ENCODE measurements around the gene PHF19.

Gene PHF19

GRCh38 chr9:120854596-120855327, 22.2 kb downstream of the PHF19 start:
- no peak for TF ChIP-seq GATA1 (IDR thresholded peaks at IDR 0.05; ENCODE audit: low read depth, low read length)
- TF ChIP-seq POLR2A (IDR thresholded peaks at IDR 0.05; ENCODE audit: low read length): no peak
- no peak for DNase-seq

GRCh38 chr9:120853198-120853597, 23.8 kb downstream of the PHF19 start:
- no peak for DNase-seq
- TF ChIP-seq POLR2A (IDR thresholded peaks at IDR 0.05; ENCODE audit: low read length): no peak
- no peak for TF ChIP-seq GATA1 (IDR thresholded peaks at IDR 0.05; ENCODE audit: low read depth, low read length)

- TF ChIP-seq POLR2A (IDR thresholded peaks at IDR 0.05; ENCODE audit: low read length) (no peak), GATA1 (IDR thresholded peaks at IDR 0.05; ENCODE audit: low read depth, low read length) (no peak)
- DNase-seq: no peak
These were observed 24.6 kb downstream of the PHF19 start for GRCh38 chr9:120852240-120853010.

DNA sequence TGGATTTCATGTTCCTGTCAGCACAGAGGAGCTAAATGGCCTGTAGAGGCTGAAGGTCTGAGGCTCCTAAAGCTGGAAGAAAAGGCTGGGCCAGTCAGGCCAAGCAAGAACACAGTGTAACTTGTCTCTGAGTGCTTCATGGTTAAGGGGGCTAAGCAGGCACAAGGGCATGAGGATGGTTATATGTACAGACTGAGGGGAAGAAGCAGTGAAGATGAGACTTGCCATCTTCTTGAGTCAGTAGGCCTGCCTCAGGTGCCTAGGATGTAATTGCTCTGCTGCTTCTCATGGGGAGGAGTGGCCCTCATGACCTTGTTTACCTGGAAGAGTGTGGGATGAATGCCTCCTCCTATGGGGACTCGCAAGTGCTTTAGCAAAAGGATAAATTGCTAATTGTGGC, 25.5 kb downstream of the PHF19 start:
- TF ChIP-seq POLR2A (IDR thresholded peaks at IDR 0.05; ENCODE audit: low read length) (no peak), GATA1 (IDR thresholded peaks at IDR 0.05; ENCODE audit: low read depth, low read length) (no peak)
- DNase-seq: no peak

DNA sequence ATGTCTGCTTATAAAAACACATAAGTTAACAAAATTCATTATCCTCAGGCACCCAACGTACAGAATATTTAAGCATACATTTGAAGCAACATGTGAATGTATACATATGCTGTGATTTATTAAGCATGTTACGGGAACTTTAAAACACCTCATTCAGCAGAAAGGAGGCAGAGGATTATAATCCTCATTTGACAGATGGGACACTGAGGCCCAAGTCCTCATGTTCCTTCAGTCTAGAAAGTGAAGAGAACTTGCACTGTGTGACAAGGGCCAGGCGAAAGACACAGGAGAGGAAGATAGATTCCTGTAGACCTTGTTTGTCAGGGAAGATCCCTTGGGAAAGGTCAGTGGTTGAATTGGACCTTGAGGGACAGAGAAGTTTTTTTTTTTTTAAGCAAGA, 26.7 kb downstream of the PHF19 start:
- TF ChIP-seq GATA1 (IDR thresholded peaks at IDR 0.05; ENCODE audit: low read depth, low read length) (no peak), POLR2A (IDR thresholded peaks at IDR 0.05; ENCODE audit: low read length) (no peak)
- no peak for DNase-seq

DNA sequence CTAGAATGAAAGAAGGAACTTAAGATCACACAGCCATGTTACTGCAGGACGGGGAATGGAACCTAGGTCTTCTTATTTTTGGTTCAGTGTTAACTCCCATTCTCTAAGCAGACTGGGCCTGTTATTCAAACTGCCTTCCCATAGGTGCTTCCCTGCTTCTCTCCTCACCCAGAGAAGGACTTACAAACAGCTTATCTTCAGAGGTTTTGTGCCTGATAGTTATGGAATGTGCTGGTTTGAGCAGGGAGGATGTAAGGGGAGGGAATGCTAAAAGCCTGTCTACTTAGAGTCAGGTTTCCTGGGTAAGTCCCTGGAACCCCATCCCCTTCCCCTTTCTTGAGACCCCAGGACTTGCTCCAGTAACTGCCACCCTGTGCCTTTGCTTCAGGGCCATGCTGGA, 30.1 kb downstream of the PHF19 start:
- no peak for DNase-seq
- no peak for TF ChIP-seq POLR2A (IDR thresholded peaks at IDR 0.05; ENCODE audit: low read length)
- TF ChIP-seq GATA1 (IDR thresholded peaks at IDR 0.05; ENCODE audit: low read depth, low read length): no peak

- no peak for TF ChIP-seq GATA1 (IDR thresholded peaks at IDR 0.05; ENCODE audit: low read depth, low read length)
- no peak for TF ChIP-seq POLR2A (IDR thresholded peaks at IDR 0.05; ENCODE audit: low read length)
- DNase-seq: no peak
These were observed 30.6 kb downstream of the PHF19 start for GRCh38 chr9:120846251-120846889.

DNA sequence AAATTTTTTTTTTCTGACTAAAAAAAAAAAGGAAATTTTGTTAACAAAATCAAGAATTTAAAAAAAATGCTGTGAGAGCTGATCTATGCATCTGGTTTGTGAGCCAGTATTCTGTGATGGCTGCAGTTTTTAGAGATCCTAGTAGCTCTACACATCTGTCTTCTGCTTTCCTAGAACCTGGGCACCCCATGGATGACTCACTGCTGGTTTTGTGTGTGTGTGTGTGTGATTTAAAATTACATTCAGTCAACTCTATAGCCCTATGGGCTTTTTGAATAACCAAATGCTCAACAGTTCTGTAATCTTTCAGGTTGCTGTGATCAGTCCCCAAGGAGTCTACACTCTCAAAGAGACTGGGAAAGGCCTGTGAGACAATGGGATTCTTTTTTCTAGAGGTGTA, 31.7 kb downstream of the PHF19 start:
- TF ChIP-seq GATA1 (IDR thresholded peaks at IDR 0.05; ENCODE audit: low read depth, low read length): no peak
- TF ChIP-seq POLR2A (IDR thresholded peaks at IDR 0.05; ENCODE audit: low read length): no peak
- no peak for DNase-seq

GRCh38 chr9:120842685-120843485, 34.1 kb downstream of the PHF19 start, which contains the start of gene PSMD5:
PSMD5 (minus strand) TSS chr9:120842922; CDS start chr9:120842909, 13 bp downstream.
- peak; percentile 99 for DNase-seq
- peak; percentile 99 for TF ChIP-seq POLR2A (IDR thresholded peaks at IDR 0.05; ENCODE audit: low read length)
- TF ChIP-seq GATA1 (IDR thresholded peaks at IDR 0.05; ENCODE audit: low read depth, low read length): no peak

DNA sequence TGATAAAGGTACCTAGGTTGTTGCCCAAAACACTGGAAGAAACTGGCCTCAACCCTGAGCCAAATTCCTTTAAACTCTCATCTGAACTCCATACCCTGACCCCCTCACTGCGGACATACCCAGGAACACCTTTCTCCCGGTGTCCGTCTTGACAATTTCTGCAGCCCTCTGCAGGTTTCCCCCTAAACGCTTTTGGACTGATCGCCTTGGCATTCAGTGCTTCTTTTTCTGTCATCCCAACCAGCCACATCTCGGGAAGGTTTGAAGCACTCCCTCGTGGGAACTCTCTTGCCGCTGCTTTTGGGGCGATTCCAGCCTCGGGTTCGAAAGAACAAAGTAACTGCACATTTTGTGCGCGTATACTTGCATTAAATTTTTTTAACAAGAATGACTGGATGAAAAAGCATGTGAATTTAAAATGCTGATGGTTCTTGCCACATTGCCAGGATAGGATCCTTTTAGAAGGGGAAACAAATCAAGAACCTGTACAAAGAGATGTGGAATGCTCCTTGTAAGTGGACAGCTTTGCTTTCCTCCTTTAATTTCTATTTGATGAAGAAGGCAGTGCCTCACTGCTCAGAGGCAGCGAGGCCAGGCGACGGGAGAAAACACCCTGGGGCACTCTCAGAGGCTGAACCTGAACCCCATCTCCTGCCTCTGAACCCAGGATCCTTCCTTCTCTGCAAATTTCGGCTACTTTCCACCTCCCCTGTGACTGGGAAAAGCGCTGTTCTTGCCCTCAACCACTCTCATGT, 34.9 kb downstream of the PHF19 start:
- TF ChIP-seq POLR2A (IDR thresholded peaks at IDR 0.05; ENCODE audit: low read length) (no peak), GATA1 (IDR thresholded peaks at IDR 0.05; ENCODE audit: low read depth, low read length) (no peak)

GRCh38 chr9:120839146-120839545, 37.8 kb downstream of the PHF19 start:
- TF ChIP-seq POLR2A (IDR thresholded peaks at IDR 0.05; ENCODE audit: low read length) (no peak), GATA1 (IDR thresholded peaks at IDR 0.05; ENCODE audit: low read depth, low read length) (no peak)
- DNase-seq: no peak

More for the DNA sequence above, 34.9 kb downstream of the PHF19 start:
- DNase-seq: peak in 1 of 2 experiments; percentile 61

- DNase-seq: peak; percentile 58 to 79
- TF ChIP-seq GATA1 (IDR thresholded peaks at IDR 0.05; ENCODE audit: low read depth, low read length) (no peak), POLR2A (IDR thresholded peaks at IDR 0.05; ENCODE audit: low read length) (no peak)
These were observed 39.1 kb downstream of the PHF19 start for GRCh38 chr9:120837921-120838320.

- DNase-seq: no peak
- TF ChIP-seq GATA1 (IDR thresholded peaks at IDR 0.05; ENCODE audit: low read depth, low read length): no peak
- no peak for TF ChIP-seq POLR2A (IDR thresholded peaks at IDR 0.05; ENCODE audit: low read length)
These were observed 43.7 kb downstream of the PHF19 start for GRCh38 chr9:120833325-120833724.
